DMS53 (cell line): ENCODE measurements around the gene ABI3.
A peak's percentile ranks its signal among the peaks of the same experiment; 100 is the strongest.

ENCODE experiments used
- DNase-seq: peaks from one replicate; lab custom pipeline; 2025; lab: John Stamatoyannopoulos, UW

The ABI3 gene

GRCh38 chr17:49197346-49197998 lies 13.0 kb upstream of the ABI3 start:
- no peak for DNase-seq

- DNase-seq: no peak
Measured at GRCh38 chr17:49198211-49198610, 12.3 kb upstream of the ABI3 start.

GRCh38 chr17:49200423-49201083 lies 10.0 kb upstream of the ABI3 start:
- DNase-seq: no peak

GRCh38 chr17:49201481-49201927 lies 9.0 kb upstream of the ABI3 start:
- DNase-seq: no peak

GRCh38 chr17:49203796-49204195 lies 6.7 kb upstream of the ABI3 start:
- no peak for DNase-seq

- no peak for DNase-seq
Measured at GRCh38 chr17:49204516-49204915, 6.0 kb upstream of the ABI3 start.

- DNase-seq: no peak
Measured at GRCh38 chr17:49209061-49209571, 1.4 kb upstream of the ABI3 start.

- no peak for DNase-seq
Measured at GRCh38 chr17:49213399-49213798, 2.9 kb downstream of the ABI3 start.

GRCh38 chr17:49213847-49214246 lies 3.3 kb downstream of the ABI3 start:
- no peak for DNase-seq

GRCh38 chr17:49214676-49215360 lies 4.3 kb downstream of the ABI3 start:
- DNase-seq: no peak

GRCh38 chr17:49216482-49216881 lies 6.0 kb downstream of the ABI3 start:
- no peak for DNase-seq

- DNase-seq: no peak
Measured at GRCh38 chr17:49216953-49217650, 6.6 kb downstream of the ABI3 start.

GRCh38 chr17:49217651-49218413 lies 7.3 kb downstream of the ABI3 start:
- DNase-seq: no peak

- DNase-seq: no peak
Measured at GRCh38 chr17:49218941-49219913, 8.7 kb downstream of the ABI3 start.

GRCh38 chr17:49219987-49220386 lies 9.5 kb downstream of the ABI3 start:
- no peak for DNase-seq

GRCh38 chr17:49223168-49223516 lies 12.6 kb downstream of the ABI3 start:
- no peak for DNase-seq

GRCh38 chr17:49223517-49224197 lies 13.2 kb downstream of the ABI3 start:
- no peak for DNase-seq

- peak; percentile 34 for DNase-seq
Measured at GRCh38 chr17:49224198-49224996, 13.9 kb downstream of the ABI3 start.

GRCh38 chr17:49224997-49225337 lies 14.5 kb downstream of the ABI3 start:
- DNase-seq: no peak
